HG02885 (cell line): ENCODE data around the gene DNMBP.

Experiments
- ATAC-seq: cut with Tn5 transposase; IDR thresholded peaks from one replicate; pipeline ENCODE4 v1.9.1; 2021; ENCODE audit warnings: mild to moderate bottlenecking; ENCODE audit not compliant: unreplicated experiment, poor library complexity

Gene DNMBP, protein sequence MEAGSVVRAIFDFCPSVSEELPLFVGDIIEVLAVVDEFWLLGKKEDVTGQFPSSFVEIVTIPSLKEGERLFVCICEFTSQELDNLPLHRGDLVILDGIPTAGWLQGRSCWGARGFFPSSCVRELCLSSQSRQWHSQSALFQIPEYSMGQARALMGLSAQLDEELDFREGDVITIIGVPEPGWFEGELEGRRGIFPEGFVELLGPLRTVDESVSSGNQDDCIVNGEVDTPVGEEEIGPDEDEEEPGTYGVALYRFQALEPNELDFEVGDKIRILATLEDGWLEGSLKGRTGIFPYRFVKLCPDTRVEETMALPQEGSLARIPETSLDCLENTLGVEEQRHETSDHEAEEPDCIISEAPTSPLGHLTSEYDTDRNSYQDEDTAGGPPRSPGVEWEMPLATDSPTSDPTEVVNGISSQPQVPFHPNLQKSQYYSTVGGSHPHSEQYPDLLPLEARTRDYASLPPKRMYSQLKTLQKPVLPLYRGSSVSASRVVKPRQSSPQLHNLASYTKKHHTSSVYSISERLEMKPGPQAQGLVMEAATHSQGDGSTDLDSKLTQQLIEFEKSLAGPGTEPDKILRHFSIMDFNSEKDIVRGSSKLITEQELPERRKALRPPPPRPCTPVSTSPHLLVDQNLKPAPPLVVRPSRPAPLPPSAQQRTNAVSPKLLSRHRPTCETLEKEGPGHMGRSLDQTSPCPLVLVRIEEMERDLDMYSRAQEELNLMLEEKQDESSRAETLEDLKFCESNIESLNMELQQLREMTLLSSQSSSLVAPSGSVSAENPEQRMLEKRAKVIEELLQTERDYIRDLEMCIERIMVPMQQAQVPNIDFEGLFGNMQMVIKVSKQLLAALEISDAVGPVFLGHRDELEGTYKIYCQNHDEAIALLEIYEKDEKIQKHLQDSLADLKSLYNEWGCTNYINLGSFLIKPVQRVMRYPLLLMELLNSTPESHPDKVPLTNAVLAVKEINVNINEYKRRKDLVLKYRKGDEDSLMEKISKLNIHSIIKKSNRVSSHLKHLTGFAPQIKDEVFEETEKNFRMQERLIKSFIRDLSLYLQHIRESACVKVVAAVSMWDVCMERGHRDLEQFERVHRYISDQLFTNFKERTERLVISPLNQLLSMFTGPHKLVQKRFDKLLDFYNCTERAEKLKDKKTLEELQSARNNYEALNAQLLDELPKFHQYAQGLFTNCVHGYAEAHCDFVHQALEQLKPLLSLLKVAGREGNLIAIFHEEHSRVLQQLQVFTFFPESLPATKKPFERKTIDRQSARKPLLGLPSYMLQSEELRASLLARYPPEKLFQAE (N-terminal part only)

DNA sequence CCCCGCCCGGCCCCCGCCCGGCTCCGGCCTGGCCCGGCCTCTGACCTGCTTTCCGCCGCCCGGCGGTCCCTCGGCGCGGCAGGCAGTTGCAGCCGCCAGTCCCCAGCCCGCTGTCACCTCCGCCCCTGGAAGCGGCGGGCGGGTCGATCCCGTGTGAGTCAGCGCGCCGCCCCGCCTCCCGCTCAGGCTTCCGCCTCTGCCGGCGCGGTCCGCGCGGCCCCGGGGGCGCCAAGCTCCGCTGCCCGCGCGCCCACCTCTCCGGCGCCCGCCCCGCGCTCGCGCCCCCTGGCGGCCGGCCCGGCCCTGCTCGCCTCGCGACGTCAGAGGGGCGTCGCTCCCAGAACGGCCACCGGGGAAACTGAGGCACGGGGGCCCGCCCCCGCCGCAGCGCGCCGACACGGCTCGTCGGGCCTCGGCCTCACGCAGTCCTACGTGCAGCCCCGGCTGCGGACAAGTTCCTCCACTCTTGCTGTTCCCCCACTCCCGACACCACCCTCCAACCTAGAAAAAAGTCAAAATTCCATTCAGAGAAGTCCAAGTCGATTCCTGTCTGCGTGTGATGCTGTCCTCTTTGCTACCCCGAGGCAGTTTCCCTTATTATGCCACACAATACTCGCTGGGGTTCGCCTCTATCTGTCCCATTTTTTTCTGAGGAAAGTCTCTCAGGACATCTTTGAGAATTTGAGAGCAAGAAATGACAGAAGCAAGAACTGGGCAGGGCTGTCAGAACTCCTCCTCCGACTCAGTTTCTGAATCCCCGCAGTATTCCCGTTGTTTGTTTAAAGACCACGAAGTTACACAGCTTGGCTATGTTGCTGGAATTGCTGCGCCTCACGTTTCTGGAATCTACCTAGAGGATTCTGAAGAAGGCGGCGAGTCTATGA lies at the start of gene DNMBP:
TSS of gene DNMBP (minus strand) at position 155 of the 884 bp plus-strand sequence. CDS start 37,823 bp downstream, outside the sequence.
- peak; percentile 73 for ATAC-seq

DNA sequence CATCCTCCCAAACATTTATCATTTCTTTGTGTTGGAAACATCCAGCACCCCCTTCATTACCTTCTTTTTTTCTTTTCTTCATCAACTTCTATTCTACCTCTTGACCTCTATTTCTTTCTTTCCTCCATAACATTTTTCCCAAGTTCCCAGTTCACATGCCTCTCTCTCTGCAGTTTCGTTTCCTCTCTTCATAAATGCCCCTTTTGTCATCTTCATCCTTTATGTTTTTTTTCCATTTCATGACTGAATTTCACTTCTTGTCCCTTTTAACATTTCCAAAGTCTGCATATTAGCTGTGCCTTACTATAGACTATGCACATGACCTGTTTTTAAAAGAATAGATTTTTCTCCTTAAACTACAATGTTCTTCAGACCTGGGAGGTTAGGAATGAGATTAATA lies 48.2 kb upstream of the DNMBP start:
- no peak for ATAC-seq

DNA sequence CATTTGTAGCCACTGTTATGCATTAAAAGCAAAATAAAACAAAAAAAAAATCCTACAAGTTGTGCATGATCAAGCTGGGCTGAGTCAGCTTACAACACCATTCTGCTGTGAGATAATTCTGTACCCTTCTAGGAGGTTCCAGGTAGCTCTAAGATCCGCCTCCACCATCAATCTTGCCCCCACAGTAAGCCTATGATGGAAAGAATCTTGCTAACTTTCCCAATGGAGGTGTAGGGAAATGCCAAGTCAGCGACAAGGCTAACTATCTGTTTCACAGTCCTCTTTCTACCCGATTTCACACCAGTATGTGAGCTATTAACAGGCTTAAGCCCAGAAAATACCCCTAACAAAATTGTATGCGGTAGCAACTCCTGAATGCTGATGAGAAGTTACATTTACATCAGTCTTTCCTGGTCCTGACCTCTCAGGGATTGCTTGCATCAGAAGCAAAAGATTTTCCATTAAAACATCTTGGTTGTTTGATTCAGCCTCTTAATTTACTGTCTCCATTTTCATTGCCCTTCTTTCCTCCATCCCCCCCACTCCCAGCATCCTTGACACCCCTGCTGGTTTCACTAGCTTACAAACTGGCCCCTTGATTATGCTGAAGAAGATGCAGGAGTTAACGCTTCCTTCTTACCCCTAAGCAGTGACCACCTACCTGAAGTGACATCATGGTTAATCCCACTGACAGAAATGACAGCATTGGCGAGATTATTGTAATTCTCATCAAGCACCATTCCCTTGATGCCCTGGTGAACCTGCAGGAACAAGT lies 44.1 kb upstream of the DNMBP start:
- ATAC-seq: no peak

DNA sequence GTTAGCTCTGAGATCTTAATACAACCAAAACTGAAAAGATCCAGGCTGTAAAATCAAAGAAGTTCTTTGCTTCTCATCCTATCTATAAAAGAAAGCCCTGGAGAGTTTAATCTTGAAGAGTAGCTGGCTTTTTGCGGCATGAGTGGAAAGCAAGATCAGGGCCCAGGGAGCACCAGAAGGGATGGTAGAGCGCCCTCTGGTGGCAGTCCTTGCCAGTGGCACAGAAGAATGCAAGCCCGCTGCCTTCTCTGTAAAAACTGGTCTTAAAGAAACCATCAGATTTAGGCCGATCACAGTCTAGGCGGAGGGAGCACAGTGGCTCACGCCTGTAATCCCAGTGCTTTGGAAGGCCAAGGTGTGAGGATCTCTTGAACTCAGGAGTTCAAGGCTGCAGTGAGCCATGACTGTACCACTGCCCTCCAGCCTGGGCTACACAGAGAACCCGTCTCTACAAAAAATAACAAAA lies 36.3 kb upstream of the DNMBP start:
- ATAC-seq: peak; percentile 72

DNA sequence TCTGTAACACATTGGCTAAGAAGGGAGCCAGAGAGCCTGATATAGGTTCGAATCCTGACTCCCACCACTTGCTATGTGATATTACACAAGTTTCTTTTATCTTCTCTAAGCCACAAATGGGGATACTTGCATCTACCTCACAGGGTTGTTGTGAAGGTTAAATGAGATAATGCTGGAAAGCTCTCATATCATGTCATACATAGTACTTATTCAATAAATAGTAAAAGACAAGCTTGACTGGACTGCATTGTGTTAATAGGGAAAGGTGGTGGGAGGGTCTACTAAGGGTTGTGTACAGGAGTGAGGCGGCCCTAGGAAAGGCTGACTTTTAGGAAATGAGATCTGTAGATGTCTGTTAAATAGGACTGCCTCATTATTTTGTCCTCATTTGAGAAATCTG lies 35.8 kb upstream of the DNMBP start:
- ATAC-seq: no peak

DNA sequence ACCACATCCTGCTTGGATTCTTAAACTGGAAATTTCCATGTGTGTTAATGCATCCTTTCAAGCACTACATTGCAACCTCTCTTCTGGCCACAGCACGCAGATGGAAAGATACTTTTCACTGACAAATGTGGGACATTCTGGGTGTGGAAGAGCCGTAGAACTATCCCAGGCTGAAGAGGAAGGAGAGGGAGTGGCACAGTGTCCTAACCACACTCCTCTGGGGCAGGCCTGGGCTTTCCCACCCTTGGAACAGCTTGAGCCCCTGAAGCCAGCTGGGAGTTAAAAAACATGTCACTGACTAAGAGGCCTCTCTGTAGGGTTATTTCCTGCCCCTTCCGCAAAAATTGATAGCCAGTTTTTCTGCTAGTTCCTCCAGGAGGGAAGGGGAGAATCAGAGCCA lies 34.0 kb upstream of the DNMBP start:
- ATAC-seq: no peak

DNA sequence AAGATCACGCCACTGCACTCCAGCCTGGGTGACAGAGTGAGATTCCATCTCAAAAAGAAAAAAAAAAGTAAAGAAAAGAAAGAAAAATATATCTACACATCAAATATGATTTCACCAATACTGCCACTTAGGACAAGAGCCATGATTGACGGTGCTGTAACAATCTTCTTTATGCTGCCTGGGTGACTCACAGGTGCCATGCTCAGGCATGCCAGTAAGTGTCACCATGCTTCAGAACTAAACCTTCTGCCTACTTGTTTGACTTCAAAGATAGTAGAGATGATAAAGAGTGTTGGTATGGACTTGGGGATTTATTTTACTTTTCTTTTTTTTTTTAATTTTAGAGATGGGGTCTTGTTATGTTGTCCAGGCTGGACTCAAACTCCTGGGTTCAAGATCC lies 33.6 kb upstream of the DNMBP start:
- no peak for ATAC-seq

DNA sequence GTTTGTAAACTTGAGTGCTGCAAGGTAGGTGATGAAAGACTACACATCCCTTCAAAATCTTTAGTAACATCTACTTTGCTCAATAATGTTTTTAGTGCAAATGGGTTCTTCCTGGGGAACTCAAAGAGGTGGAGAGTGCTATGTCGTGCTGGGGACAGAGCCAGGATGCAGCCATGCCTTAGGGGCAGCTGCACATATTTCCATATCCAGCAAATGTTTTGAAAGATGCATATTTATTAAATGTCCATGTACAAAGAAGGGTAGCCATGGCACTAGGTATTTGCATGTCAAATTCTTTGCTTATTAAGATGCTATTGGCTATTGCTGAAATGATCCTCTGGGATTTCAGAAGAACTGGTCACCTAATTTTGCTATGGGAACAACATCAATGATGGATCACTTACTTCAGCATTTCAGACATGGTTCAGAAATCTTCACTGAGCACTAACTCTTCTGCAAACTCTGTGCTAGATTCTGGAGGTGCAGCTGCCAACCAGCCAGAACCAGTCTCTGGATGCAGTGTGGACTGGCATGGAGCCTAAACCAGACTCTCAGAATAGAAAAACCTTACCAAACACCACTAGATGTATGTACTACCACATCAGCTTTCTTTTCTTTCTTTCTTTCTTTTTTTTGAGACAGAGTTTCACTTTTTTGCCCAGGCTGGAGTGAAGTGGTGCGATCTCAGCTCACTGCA lies 31.7 kb upstream of the DNMBP start:
- ATAC-seq: no peak

DNA sequence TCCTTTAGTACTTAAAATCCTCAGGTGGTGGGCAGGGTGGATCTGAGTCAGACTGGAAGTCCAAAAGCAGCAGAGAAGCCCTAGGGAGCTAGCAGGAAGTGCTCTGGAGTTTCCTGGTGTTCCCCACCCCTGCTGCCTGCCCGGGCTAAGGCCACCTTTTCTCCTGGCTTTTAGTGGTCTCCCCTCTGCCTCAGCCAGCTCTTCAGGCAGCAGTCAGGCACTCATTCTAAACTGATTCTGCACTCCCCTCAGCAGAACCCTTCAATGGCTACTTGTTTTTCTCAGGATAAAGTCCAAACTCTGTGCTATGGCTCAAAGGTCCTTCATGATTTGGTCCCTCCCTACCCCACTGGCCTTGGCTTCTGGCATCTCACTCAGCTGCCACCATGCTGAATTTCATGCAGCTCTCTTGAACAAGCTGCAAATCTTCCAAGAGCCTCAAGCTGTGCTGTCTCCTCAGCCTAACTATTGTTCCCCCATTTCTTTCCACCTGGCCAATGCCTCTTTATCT lies 28.9 kb upstream of the DNMBP start:
- no peak for ATAC-seq

DNA sequence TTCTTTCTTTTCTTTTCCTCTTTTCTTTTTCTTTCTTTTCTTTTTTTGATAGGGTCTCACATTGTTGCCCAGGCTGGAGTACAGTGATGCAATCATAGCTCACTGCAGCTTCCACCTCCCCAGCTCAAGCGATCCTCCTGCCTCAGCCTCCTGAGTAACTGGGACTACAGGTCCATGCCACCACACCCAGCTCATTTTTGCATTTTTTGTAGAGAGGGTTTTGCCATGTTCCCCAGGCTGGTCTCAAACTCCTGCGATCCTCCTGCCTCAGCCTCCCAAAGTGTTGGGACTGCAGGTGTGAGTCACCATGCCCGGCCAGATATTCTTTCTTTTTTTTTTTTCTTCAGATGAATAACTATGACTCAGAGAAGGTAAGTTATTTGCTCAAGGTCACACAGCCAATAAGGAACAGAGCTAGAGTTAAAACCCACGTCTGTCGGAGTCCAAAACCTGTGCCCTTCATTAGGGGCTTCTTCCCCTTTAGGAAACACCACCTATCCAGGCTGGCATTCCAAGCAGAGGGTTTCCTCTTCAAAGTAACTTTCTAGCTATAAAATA lies 28.1 kb upstream of the DNMBP start:
- no peak for ATAC-seq

DNA sequence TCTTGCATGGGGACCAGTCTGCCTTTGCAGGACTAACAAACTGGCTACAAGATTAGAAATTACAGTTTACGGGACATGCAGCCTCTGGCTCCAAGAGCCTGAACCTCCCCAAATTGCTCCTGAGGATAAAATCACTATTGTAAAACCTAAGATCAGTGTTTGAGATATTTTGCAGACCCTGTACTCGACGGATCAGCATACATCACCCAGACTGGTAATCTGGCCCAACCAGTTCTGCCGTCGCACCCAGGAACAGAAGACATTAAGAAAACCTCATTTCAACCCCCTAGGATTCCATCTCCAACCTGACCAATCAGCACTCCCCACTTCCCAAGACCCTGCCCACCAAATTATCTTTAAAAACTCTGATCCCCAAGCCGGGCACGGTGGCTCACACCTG lies 27.1 kb upstream of the DNMBP start:
- no peak for ATAC-seq

DNA sequence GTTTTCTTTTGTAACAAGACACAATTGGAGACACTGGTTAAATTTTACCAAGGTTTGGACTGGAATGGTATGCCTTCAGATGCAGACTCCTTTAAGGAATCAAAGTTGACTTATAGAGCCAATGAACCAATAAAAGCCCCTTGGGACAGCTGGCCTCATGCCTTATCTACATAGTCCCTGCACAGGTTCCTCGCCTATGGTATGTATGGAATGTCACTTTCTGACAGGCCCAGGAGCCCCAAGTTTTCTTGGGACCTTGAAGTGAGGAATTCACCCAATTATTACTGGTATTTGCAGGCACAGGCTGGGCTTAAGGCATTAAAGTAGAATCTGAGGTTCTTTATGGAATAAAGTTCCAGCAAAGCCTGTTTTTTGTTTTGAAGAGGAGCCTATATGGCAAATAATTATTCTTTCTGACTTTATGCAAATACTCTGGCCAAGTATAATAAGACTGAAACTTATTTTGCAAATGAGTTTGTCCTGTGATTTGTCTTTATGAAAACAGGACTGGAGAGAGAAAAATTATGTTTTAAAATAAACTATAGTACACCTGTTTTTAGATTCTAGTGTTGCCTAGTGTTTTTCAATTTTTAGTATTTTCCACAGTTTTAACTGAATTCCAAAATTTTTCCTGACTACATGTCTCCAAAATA lies 24.1 kb upstream of the DNMBP start:
- no peak for ATAC-seq

DNA sequence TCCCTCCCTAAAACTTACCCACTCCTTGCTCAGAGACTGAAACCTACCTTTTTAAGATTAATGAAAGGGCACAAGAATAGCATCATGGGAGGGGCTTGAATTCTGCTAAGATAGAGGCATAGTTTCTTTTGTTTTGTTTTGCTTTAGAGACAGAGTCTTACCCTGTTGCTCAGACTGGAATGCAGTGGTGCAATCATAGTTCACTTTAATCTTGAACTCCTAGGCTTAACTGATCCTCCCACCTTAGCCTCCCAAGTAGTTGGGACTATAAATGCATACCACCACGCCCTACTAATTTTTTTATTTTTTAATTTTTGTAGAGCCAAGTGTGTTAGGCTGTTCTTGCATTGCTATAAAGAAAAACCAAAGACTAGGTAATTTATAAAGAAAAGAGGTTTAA lies 17.7 kb upstream of the DNMBP start:
- ATAC-seq: no peak

DNA sequence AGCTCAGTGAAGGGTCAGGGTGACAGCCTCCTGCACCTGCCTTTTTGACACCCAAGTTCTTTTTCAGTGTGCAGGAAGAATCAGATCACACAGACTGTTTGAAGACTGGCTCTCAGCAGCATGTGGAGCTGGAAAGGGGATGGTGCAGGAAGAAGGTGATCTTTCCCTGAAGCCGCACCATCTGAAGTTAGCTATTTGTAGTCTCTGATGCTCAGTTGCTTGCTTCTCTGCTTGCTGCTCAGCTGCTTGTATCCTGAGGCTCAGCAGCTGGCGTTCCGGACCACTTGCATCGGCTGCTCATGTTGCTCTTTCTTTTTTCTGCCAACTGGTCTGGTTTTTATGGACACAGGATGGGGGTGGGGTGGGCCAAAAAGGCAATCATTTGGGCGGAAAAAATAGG lies 15.8 kb upstream of the DNMBP start:
- ATAC-seq: no peak

DNA sequence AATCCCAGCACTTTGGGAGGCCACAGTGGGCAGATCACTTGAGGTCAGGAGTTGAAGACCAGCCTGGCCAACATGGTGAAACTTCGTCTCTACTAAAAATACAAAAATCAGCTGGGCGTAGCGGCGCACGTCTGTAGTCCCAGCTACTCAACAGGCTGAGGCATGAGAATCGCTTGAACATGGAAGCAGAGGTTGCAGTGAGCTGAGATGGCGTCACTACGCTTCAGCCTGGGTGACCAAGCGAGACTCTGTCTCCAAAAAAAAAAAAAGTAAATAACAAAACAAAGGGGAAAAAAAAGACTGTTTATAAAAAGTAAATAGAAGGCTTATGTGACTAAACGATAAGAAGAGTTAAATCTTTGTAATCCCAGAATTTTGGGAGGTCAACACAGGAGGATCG lies 15.0 kb upstream of the DNMBP start:
- no peak for ATAC-seq

DNA sequence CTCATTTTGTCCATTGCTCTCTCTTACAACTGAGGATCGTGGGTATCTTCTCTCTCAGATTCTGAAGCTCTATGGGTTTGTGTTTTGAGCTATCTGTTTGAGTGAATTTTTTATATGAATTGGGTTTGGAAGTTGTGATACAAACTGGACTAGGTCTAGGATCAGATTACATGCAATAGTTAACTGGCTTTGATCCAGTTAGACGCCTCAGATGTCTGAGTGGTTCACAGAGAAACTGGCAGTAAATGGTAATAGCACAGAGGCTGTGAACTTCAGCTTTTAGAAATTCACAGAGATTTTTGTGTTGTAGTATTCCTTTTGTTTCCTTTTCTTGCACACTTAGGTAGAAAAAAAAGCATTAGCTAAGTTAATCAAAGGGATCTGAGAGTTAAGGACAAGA lies 12.7 kb upstream of the DNMBP start:
- no peak for ATAC-seq

DNA sequence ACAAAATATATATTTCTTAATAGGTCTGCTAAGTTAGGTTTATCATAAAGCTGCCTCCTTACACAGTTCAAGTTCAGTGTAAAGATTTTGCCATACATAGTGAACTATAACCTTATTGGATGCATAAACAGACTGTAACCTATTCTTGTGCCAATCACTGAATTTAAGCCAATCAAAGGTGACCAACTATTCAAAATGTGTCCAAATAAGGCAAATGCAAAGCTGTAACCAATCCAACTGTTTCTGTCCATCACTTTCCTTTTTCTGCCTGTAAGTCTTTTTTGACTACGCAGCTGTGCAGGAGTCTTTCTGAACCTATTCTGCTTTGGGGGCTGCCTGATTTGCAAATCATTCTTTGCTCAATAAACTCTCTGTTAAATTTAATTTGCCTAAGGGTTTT lies 11.6 kb upstream of the DNMBP start:
- no peak for ATAC-seq
